Measurements from ENCODE around the gene ZNRF2. TPM values are rescaled to one million over a fixed set of nuclear protein-coding genes. Genes with fewer than 3 reads are reported as not detected.

The ZNRF2 gene
- total RNA-seq, 1 donor from 2014 or later: 37.7 TPM

GRCh38 chr7:30313348-30313747 lies 29.0 kb downstream of the ZNRF2 start:
- peaks cover 7% of the 10 kb centered on the region for H3K4me1 Mint-ChIP-seq
- Histone ChIP-seq H3K4me3 (no peak overlapping the region), H3K36me3 (no peaks in the 10 kb centered on the region), H3K27ac (no peak overlapping the region), H3K4me2 (no peak overlapping the region), H3K9ac (no peak overlapping the region), H3K9me3 (ENCODE audit: low read depth) (no peaks in the 10 kb centered on the region), H2AFZ (replicated peaks) (no peak overlapping the region), H3K27me3 (no peaks in the 10 kb centered on the region), H3F3A (ENCODE audit: low read depth) (no peaks in the 10 kb centered on the region), H4K20me1 (ENCODE audit: low read depth) (peaks cover 45% of the 10 kb centered on the region), H3K4me1 (peaks cover 25% of the 10 kb centered on the region), H3K79me2 (ENCODE audit: low read depth) (peaks cover 100% of the 10 kb centered on the region)
- DNase-seq (ENCODE audit: low spot score): no peak
- TF ChIP-seq EZH2phosphoT487 (IDR thresholded peaks at IDR 0.05) (no peak), EZH2 (IDR thresholded peaks at IDR 0.05) (no peak), CTCF (IDR thresholded peaks at IDR 0.05) (no peak)
- H3K9me3 Mint-ChIP-seq: no peaks in the 10 kb centered on the region
- H3K27ac Mint-ChIP-seq: no peak overlapping the region
- H3K27me3 Mint-ChIP-seq (ENCODE audit: insufficient read depth, low read depth): no peaks in the 10 kb centered on the region
- no peaks in the 10 kb centered on the region for H3K36me3 Mint-ChIP-seq
- H3K4me3 Mint-ChIP-seq: no peak overlapping the region

GRCh38 chr7:30313793-30314192 lies 29.4 kb downstream of the ZNRF2 start:
- Histone ChIP-seq H3F3A (ENCODE audit: low read depth) (no peaks in the 10 kb centered on the region), H3K36me3 (no peaks in the 10 kb centered on the region), H3K9ac (no peak overlapping the region), H2AFZ (replicated peaks) (no peak overlapping the region), H3K4me2 (no peak overlapping the region), H3K4me1 (peaks cover 23% of the 10 kb centered on the region), H3K4me3 (no peak overlapping the region), H3K27me3 (no peaks in the 10 kb centered on the region), H3K9me3 (ENCODE audit: low read depth) (no peaks in the 10 kb centered on the region), H3K27ac (no peak overlapping the region), H3K79me2 (ENCODE audit: low read depth) (peaks cover 100% of the 10 kb centered on the region), H4K20me1 (ENCODE audit: low read depth) (peaks cover 41% of the 10 kb centered on the region)
- DNase-seq (ENCODE audit: low spot score): no peak
- TF ChIP-seq EZH2phosphoT487 (IDR thresholded peaks at IDR 0.05) (no peak), CTCF (IDR thresholded peaks at IDR 0.05) (no peak), EZH2 (IDR thresholded peaks at IDR 0.05) (no peak)
- Mint-ChIP-seq H3K27me3 (ENCODE audit: insufficient read depth, low read depth) (no peaks in the 10 kb centered on the region), H3K9me3 (no peaks in the 10 kb centered on the region), H3K4me1 (peaks cover 7% of the 10 kb centered on the region), H3K4me3 (no peak overlapping the region), H3K36me3 (no peaks in the 10 kb centered on the region), H3K27ac (no peak overlapping the region)

GRCh38 chr7:30315589-30315988 lies 31.2 kb downstream of the ZNRF2 start:
- no peak overlapping the region for H3K9ac ChIP-seq
- H3K27ac Mint-ChIP-seq: no peak overlapping the region
- H4K20me1 ChIP-seq (ENCODE audit: low read depth): peaks cover 29% of the 10 kb centered on the region
- H3K4me3 ChIP-seq: no peak overlapping the region
- no peak overlapping the region for H2AFZ ChIP-seq (replicated peaks)
- TF ChIP-seq EZH2 (IDR thresholded peaks at IDR 0.05): no peak
- TF ChIP-seq EZH2phosphoT487 (IDR thresholded peaks at IDR 0.05): no peak
- TF ChIP-seq CTCF (IDR thresholded peaks at IDR 0.05): no peak
- H3K36me3 ChIP-seq: no peaks in the 10 kb centered on the region
- peaks cover 7% of the 10 kb centered on the region for H3K4me1 Mint-ChIP-seq
- H3K9me3 ChIP-seq (ENCODE audit: low read depth): no peaks in the 10 kb centered on the region
- no peaks in the 10 kb centered on the region for H3K36me3 Mint-ChIP-seq
- no peak overlapping the region for H3K4me3 Mint-ChIP-seq
- no peak for DNase-seq (ENCODE audit: low spot score)
- no peaks in the 10 kb centered on the region for H3K27me3 ChIP-seq
- no peaks in the 10 kb centered on the region for H3F3A ChIP-seq (ENCODE audit: low read depth)
- H3K9me3 Mint-ChIP-seq: no peaks in the 10 kb centered on the region
- no peak overlapping the region for H3K4me2 ChIP-seq
- H3K27ac ChIP-seq: no peak overlapping the region
- H3K79me2 ChIP-seq (ENCODE audit: low read depth): peaks cover 100% of the 10 kb centered on the region
- H3K27me3 Mint-ChIP-seq (ENCODE audit: insufficient read depth, low read depth): peaks cover 2% of the 10 kb centered on the region
- peaks cover 21% of the 10 kb centered on the region for H3K4me1 ChIP-seq

Data from neural progenitor cell (in vitro differentiated cells).